ENCODE measurements around the gene TRAP1.
"Not testable (repeated sequence)": the region's sequence is repeated elsewhere in the genome, so short reads cannot be mapped to it uniquely, and the experiment has no call there.

The TRAP1 gene

DNA sequence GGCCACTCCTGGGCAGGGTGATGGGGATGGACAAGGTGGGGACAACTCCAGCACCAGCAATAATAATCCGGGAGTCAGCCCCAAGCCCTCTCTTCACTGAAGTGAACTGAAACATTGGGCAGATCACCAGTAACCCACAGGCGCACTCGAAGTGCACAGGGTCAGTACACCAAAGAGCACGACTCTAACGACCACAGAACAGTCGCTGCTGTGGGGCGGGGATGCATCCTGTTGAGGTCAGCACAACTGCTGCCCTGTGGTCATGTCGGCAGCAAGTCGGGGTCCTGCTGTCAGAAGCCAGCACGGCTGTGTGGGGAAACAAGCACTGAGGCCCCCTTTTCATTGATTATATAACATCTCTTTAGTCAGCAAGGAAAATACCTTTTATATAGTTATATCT, 48.2 kb downstream of the TRAP1 start:
- Histone ChIP-seq H3K27me3 (ENCODE audit: control insufficient read depth, insufficient read depth, low read length) (no peaks in the 10 kb centered on the region), H3K4me1 (ENCODE audit: control insufficient read depth, insufficient read depth, low read length) (no peaks in the 10 kb centered on the region), H3K9ac (ENCODE audit: low read depth, low read length) (no peak overlapping the region), H3K9me3 (replicated peaks; ENCODE audit: low read length) (peaks cover 11% of the 10 kb centered on the region), H3K4me2 (ENCODE audit: low read length) (no peak overlapping the region), H3K4me3 (ENCODE audit: low read length) (no peak overlapping the region), H3K36me3 (ENCODE audit: insufficient read depth, low read length) (peaks cover 49% of the 10 kb centered on the region)

DNA sequence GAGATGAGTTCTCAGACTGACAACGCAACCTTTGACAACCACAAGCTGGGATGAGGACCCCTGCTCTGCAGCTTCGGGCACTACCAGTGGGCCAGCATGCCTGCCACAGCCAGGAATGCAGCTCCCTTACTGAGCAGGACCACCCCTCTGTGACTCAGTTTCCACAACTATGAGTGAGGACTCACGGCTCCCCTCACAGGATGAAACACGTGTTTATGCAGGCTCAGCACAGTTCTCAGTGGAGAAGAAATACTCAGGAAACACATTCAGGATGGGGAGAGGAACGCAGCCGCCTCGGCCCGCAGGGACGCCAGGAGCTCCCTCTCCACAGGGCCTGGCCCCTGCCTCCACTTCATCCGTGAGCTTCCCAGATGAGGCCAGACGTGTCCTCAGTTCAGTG, 48.7 kb downstream of the TRAP1 start:
- Histone ChIP-seq H3K9ac (ENCODE audit: low read depth, low read length) (no peak overlapping the region), H3K27me3 (ENCODE audit: control insufficient read depth, insufficient read depth, low read length) (no peaks in the 10 kb centered on the region), H3K36me3 (ENCODE audit: insufficient read depth, low read length) (peaks cover 46% of the 10 kb centered on the region), H3K9me3 (replicated peaks; ENCODE audit: low read length) (peaks cover 11% of the 10 kb centered on the region), H3K4me1 (ENCODE audit: control insufficient read depth, insufficient read depth, low read length) (no peaks in the 10 kb centered on the region), H3K4me2 (ENCODE audit: low read length) (no peak overlapping the region), H3K4me3 (ENCODE audit: low read length) (no peak overlapping the region)

DNA sequence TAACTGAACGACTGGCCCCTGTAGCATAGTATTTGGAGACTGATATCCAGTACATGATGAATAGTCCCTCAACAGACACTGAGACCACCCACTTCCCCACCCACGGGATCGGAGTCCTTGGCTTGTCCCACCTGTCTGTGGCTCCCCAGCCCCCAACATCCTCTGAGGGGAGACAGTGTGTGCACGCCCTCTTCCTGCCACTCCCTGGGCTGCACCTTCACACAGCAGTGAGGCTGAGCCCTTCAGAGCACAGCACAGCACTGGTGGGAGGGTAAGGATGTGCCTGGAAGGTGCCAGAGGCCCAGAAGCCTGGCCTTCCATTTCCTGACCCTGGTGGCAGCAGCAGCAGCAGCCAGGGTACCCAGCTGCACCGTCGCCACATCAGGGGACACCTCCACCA, 51.8 kb downstream of the TRAP1 start:
- Histone ChIP-seq H3K4me3 (ENCODE audit: low read length) (no peak overlapping the region), H3K9me3 (replicated peaks; ENCODE audit: low read length) (peaks cover 11% of the 10 kb centered on the region), H3K27me3 (ENCODE audit: control insufficient read depth, insufficient read depth, low read length) (no peaks in the 10 kb centered on the region), H3K36me3 (ENCODE audit: insufficient read depth, low read length) (peaks cover 57% of the 10 kb centered on the region), H3K9ac (ENCODE audit: low read depth, low read length) (no peak overlapping the region), H3K4me1 (ENCODE audit: control insufficient read depth, insufficient read depth, low read length) (no peaks in the 10 kb centered on the region), H3K4me2 (ENCODE audit: low read length) (no peak overlapping the region)

DNA sequence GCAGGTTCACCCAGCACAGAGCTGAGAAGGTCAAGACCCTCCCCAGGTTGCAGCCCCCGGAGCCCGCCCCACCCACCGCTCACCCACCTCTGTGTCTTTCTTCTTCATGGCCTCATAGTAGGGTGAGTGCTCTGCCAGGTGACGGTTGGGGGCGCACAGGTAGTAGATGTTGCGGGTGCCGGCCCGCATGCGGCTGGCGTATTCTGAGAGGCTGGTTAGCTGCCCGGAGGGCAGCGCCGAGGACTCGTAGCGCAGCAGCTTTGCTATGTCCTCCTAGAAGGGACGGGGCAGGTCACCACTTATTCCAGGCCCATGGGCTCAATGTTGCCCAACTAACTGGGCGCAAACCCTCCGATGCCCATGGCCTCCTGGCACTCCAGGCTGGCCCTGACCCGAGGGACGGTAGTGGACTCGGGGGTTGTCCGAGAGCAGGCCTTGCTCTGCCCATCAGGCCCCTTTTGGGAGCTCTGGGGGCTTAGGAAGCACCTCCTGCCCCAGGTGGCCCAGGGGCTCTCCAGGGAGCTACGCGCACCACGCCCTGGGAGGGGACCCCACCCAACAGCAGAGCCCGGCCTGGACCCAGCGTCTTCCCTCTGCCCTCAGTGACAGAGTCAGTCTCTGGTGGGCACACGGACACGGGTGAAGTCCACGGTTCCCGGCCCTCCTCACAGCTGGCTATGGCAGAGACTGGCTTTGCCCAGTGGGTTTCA, 53.0 kb downstream of the TRAP1 start:
- Histone ChIP-seq H3K36me3 (ENCODE audit: insufficient read depth, low read length) (peaks cover 59% of the 10 kb centered on the region), H3K4me2 (ENCODE audit: low read length) (no peak overlapping the region), H3K4me1 (ENCODE audit: control insufficient read depth, insufficient read depth, low read length) (no peaks in the 10 kb centered on the region), H3K9ac (ENCODE audit: low read depth, low read length) (no peak overlapping the region), H3K4me3 (ENCODE audit: low read length) (no peak overlapping the region), H3K9me3 (replicated peaks; ENCODE audit: low read length) (peaks cover 11% of the 10 kb centered on the region), H3K27me3 (ENCODE audit: control insufficient read depth, insufficient read depth, low read length) (no peaks in the 10 kb centered on the region)

DNA sequence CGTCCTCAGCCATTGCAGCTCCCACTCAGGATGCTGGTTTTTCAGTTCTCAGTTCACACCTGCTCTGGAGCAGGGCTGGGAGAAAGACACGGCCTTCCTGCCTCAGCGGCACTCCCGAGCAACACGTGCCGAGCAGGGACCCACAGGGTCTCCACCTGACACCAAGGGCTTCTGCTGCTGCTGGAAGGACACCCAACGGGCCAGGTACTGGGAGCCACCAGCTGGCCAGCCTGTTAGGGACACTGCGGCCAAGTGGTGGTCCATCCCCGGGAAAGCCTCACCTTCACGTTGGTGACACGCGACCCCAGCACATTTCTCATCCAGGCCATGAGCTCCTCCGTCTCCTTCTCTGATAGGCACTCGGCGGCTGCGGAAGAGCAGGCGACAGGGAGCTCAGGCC, 54.7 kb downstream of the TRAP1 start:
- Histone ChIP-seq H3K9ac (ENCODE audit: low read depth, low read length) (no peak overlapping the region), H3K36me3 (ENCODE audit: insufficient read depth, low read length) (peaks cover 60% of the 10 kb centered on the region), H3K4me2 (ENCODE audit: low read length) (no peak overlapping the region), H3K4me1 (ENCODE audit: control insufficient read depth, insufficient read depth, low read length) (no peaks in the 10 kb centered on the region), H3K4me3 (ENCODE audit: low read length) (no peak overlapping the region), H3K27me3 (ENCODE audit: control insufficient read depth, insufficient read depth, low read length) (no peaks in the 10 kb centered on the region), H3K9me3 (replicated peaks; ENCODE audit: low read length) (no peaks in the 10 kb centered on the region)

DNA sequence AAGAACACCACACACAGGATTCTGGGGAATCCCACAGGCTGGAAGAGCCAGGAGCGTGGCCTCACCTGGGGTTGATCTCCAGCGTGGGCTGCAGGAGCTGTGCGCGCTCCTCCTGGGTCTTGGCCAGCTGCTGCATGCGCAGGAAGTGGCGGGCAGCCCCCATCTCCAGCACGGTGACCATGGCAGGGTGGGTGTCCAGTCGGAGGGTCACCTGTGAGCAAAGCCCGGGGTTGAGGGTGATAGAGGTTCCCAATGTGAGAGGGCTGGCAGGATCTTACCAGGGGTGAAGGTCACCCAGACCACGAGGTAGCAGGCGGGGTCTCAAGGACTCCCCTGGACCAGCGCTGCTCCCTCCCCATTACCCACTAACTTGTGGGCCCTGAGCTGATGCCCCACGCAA, 55.4 kb downstream of the TRAP1 start:
- H3K9ac ChIP-seq (ENCODE audit: low read depth, low read length) = no peak overlapping the region

DNA sequence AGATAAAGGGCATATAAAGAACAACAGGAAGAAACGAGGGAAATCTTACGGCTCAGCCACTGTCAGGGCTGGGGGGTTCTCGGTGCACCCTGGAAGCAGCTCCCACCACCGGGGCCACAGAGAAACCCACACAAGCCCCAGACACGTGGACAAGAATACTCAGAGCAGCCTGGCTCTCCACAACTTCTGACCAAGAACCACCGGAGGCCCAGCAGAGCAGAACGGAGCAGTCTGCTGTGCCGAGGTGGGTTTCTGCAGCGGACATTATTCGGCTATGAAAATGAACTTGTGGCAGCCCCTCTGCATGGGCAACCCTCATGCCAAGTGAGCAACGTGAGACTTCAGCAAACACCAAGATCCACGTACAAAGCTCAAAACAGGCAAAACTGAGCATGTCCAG, 56.0 kb downstream of the TRAP1 start:
- no peaks in the 10 kb centered on the region for H3K9me3 ChIP-seq (replicated peaks; ENCODE audit: low read length)
- H3K4me2 ChIP-seq (ENCODE audit: low read length) = no peak overlapping the region
- no peaks in the 10 kb centered on the region for H3K27me3 ChIP-seq (ENCODE audit: control insufficient read depth, insufficient read depth, low read length)
- H3K4me3 ChIP-seq (ENCODE audit: low read length) = no peak overlapping the region
- no peaks in the 10 kb centered on the region for H3K4me1 ChIP-seq (ENCODE audit: control insufficient read depth, insufficient read depth, low read length)
- no peak overlapping the region for H3K9ac ChIP-seq (ENCODE audit: low read depth, low read length)
- H3K36me3 ChIP-seq (ENCODE audit: insufficient read depth, low read length) = peaks cover 72% of the 10 kb centered on the region

More for the DNA sequence above, 55.4 kb downstream of the TRAP1 start:
- H3K4me1 ChIP-seq (ENCODE audit: control insufficient read depth, insufficient read depth, low read length) = no peaks in the 10 kb centered on the region
- H3K4me3 ChIP-seq (ENCODE audit: low read length) = no peak overlapping the region
- H3K9me3 ChIP-seq (replicated peaks; ENCODE audit: low read length) = no peaks in the 10 kb centered on the region
- H3K36me3 ChIP-seq (ENCODE audit: insufficient read depth, low read length) = peaks cover 67% of the 10 kb centered on the region
- no peaks in the 10 kb centered on the region for H3K27me3 ChIP-seq (ENCODE audit: control insufficient read depth, insufficient read depth, low read length)
- H3K4me2 ChIP-seq (ENCODE audit: low read length) = no peak overlapping the region

DNA sequence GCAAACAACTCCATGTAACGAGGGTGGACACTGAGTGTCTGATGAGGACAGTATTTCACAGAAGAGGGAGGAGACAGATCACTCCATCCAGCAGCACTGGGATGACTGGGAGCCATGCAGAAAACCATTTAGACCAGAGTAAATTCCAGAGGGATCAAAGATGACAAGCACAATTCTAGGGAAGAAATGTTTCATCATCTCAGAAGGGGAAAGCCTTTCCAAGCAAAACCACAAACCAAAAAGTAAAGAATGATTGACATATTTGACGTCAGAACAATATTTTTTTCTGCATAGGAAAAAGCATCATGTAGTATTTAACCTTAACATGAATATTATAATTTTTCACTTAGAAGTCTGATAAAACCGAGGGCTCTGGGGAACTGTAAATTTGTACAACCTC, 58.1 kb downstream of the TRAP1 start:
- no peak overlapping the region for H3K4me3 ChIP-seq (ENCODE audit: low read length)
- H3K4me1 ChIP-seq (ENCODE audit: control insufficient read depth, insufficient read depth, low read length) = no peaks in the 10 kb centered on the region
- H3K36me3 ChIP-seq (ENCODE audit: insufficient read depth, low read length) = peaks cover 64% of the 10 kb centered on the region
- no peak overlapping the region for H3K4me2 ChIP-seq (ENCODE audit: low read length)
- no peak overlapping the region for H3K9ac ChIP-seq (ENCODE audit: low read depth, low read length)
- no peaks in the 10 kb centered on the region for H3K27me3 ChIP-seq (ENCODE audit: control insufficient read depth, insufficient read depth, low read length)
- no peaks in the 10 kb centered on the region for H3K9me3 ChIP-seq (replicated peaks; ENCODE audit: low read length)

DNA sequence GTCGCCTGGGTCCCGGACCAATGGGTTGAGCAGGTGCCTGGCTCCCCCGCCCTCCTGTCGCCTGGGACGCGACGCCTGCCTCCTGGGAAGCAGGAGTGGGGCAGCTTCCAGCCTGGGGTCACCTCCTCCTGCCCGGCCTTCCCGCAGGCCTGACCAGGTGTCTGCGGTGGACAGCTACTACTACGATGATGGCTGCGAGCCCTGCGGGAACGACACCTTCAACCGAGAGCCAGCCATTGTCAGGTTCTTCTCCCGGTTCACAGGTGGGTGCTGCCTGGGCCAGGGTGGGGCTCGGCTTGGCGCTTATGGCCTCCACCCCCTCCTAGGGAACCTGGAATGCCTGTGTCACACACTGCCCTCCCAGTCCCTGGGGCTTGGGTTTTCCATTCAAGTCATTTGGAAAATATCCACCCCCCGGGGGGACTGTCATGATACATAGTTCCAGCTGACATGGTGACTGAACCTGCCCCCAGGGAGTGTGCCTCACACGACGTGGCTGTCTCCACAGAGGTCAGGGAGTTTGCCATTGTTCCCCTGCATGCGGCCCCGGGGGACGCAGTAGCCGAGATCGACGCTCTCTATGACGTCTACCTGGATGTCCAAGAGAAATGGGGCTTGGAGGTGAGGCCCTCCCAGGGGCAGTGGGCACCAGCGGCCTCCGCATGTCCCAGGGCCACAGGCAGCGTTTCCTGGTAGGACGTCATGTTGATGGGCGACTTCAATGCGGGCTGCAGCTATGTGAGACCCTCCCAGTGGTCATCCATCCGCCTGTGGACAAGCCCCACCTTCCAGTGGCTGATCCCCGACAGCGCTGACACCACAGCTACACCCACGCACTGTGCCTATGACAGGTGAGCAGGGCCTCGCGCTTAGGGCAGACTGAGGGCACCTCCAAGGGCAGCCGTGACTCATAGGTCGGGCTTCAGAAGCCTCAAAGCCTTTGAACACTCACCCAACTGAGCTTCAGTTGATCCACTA, 60.5 kb downstream of the TRAP1 start:
- no peak overlapping the region for H3K4me3 ChIP-seq (ENCODE audit: low read length)
- H3K27me3 ChIP-seq (ENCODE audit: control insufficient read depth, insufficient read depth, low read length) = no peaks in the 10 kb centered on the region
- H3K4me2 ChIP-seq (ENCODE audit: low read length) = no peak overlapping the region
- H3K4me1 ChIP-seq (ENCODE audit: control insufficient read depth, insufficient read depth, low read length) = no peaks in the 10 kb centered on the region
- no peaks in the 10 kb centered on the region for H3K9me3 ChIP-seq (replicated peaks; ENCODE audit: low read length)
- H3K9ac ChIP-seq (ENCODE audit: low read depth, low read length) = no peak overlapping the region
- peaks cover 49% of the 10 kb centered on the region for H3K36me3 ChIP-seq (ENCODE audit: insufficient read depth, low read length)

DNA sequence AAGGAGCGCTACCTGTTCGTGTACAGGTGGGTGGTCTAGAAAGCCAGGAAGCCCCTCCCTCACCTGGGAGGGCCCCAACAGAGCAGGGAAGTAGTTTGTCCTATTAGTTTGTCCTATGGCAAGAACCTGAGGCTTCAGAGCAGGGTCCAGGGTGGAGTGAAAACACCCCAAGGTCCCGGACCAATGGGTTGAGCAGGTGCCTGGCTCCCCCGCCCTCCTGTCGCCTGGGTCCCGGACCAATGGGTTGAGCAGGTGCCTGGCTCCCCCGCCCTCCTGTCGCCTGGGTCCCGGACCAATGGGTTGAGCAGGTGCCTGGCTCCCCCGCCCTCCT, 61.2 kb downstream of the TRAP1 start:
- not testable (repeated sequence) for H3K4me2 ChIP-seq (ENCODE audit: low read length); H3K9ac ChIP-seq (ENCODE audit: low read depth, low read length); H3K9me3 ChIP-seq (replicated peaks; ENCODE audit: low read length); H3K4me1 ChIP-seq (ENCODE audit: control insufficient read depth, insufficient read depth, low read length); H3K27me3 ChIP-seq (ENCODE audit: control insufficient read depth, insufficient read depth, low read length); H3K4me3 ChIP-seq (ENCODE audit: low read length)
- H3K36me3 ChIP-seq (ENCODE audit: insufficient read depth, low read length) = peaks cover 49% of the 10 kb centered on the region

DNA sequence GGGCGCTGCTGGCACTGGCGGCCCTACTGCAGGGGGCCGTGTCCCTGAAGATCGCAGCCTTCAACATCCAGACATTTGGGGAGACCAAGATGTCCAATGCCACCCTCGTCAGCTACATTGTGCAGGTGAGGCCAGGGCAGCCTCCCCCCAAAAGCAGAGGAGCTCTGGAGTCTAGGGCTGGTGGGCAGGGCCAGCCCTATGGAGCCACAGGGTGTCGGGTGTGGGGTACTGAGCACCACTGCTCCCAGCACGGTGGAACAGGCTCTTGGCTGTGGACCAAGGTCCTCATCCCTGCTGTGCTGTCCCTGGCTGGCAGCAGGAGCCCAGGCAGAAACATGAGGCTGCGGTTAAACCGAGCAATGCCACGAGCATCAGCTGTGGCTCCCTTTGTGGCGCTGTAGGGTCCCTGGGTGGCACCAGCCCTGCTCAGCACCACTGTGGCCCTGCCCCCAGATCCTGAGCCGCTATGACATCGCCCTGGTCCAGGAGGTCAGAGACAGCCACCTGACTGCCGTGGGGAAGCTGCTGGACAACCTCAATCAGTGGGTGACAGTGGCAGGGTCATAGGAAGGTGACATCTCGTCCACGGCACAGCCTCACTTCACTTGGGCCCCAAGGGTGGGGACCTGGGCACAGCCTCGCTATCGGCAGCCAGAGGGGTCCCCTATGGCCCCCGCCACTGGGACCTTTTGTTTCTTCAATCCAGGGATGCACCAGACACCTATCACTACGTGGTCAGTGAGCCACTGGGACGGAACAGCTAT, 61.7 kb downstream of the TRAP1 start:
- H3K36me3 ChIP-seq (ENCODE audit: insufficient read depth, low read length) = peaks cover 48% of the 10 kb centered on the region
- H3K9ac ChIP-seq (ENCODE audit: low read depth, low read length) = no peak overlapping the region
- H3K4me1 ChIP-seq (ENCODE audit: control insufficient read depth, insufficient read depth, low read length) = no peaks in the 10 kb centered on the region
- H3K4me3 ChIP-seq (ENCODE audit: low read length) = no peak overlapping the region
- no peak overlapping the region for H3K4me2 ChIP-seq (ENCODE audit: low read length)
- no peaks in the 10 kb centered on the region for H3K27me3 ChIP-seq (ENCODE audit: control insufficient read depth, insufficient read depth, low read length)
- H3K9me3 ChIP-seq (replicated peaks; ENCODE audit: low read length) = no peaks in the 10 kb centered on the region
